HG02588 (cell line): ENCODE measurements around the gene NTN1.
"Not testable (repeated sequence)": the region's sequence is repeated elsewhere in the genome, so short reads cannot be mapped to it uniquely, and the experiment has no call there.

Source experiments
- ATAC-seq: cut with Tn5 transposase; IDR thresholded peaks from one replicate; pipeline ENCODE4 v1.9.1; 2021; ENCODE audit warnings: mild to moderate bottlenecking, moderate library complexity; ENCODE audit not compliant: unreplicated experiment

The NTN1 gene

GRCh38 chr17:9241371-9241712 lies 220.0 kb downstream of the NTN1 start:
- ATAC-seq = no peak

GRCh38 chr17:9241774-9242496 lies 220.6 kb downstream of the NTN1 start:
- ATAC-seq = no peak

- ATAC-seq = no peak
Observed at GRCh38 chr17:9242497-9242881, 221.2 kb downstream of the NTN1 start.

GRCh38 chr17:9242983-9243382 lies 221.7 kb downstream of the NTN1 start:
- ATAC-seq = no peak

GRCh38 chr17:9244066-9245052 lies 223.0 kb downstream of the NTN1 start:
- no peak for ATAC-seq

GRCh38 chr17:9247401-9247938 lies 226.2 kb downstream of the NTN1 start:
- ATAC-seq = no peak

- no peak for ATAC-seq
Observed at GRCh38 chr17:9249245-9249953, 228.1 kb downstream of the NTN1 start.

GRCh38 chr17:9251273-9251672 lies 230.0 kb downstream of the NTN1 start:
- no peak for ATAC-seq

- no peak for ATAC-seq
Observed at GRCh38 chr17:9253308-9253707, 232.0 kb downstream of the NTN1 start.

- ATAC-seq = no peak
Observed at GRCh38 chr17:9254841-9255240, 233.5 kb downstream of the NTN1 start.

GRCh38 chr17:9255833-9256232 lies 234.5 kb downstream of the NTN1 start:
- no peak for ATAC-seq

GRCh38 chr17:9256361-9256750 lies 235.0 kb downstream of the NTN1 start:
- no peak for ATAC-seq

- ATAC-seq = no peak
Observed at GRCh38 chr17:9256751-9257629, 235.7 kb downstream of the NTN1 start.

- not testable (repeated sequence) for ATAC-seq
Observed at GRCh38 chr17:9257630-9257965, 236.3 kb downstream of the NTN1 start.

- no peak for ATAC-seq
Observed at GRCh38 chr17:9258115-9259015, 237.1 kb downstream of the NTN1 start.

- ATAC-seq = no peak
Observed at GRCh38 chr17:9259419-9259818, 238.1 kb downstream of the NTN1 start.

GRCh38 chr17:9261081-9262012 lies 240.0 kb downstream of the NTN1 start:
- ATAC-seq = no peak

- no peak for ATAC-seq
Observed at GRCh38 chr17:9266031-9266680, 244.8 kb downstream of the NTN1 start.
